ENCODE data around the gene PSEN1.

The PSEN1 gene

DNA sequence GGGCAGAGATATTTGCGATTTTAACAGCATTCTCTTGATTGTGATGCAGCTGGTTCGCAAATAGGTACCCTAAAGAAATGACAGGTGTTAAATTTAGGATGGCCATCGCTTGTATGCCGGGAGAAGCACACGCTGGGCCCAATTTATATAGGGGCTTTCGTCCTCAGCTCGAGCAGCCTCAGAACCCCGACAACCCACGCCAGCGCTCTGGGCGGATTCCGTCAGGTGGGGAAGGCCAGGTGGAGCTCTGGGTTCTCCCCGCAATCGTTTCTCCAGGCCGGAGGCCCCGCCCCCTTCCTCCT is 271 bp upstream of the PSEN1 start:
- no peak for DNase-seq (ENCODE audit: extremely low spot score)
- TF ChIP-seq, protein P1, sequence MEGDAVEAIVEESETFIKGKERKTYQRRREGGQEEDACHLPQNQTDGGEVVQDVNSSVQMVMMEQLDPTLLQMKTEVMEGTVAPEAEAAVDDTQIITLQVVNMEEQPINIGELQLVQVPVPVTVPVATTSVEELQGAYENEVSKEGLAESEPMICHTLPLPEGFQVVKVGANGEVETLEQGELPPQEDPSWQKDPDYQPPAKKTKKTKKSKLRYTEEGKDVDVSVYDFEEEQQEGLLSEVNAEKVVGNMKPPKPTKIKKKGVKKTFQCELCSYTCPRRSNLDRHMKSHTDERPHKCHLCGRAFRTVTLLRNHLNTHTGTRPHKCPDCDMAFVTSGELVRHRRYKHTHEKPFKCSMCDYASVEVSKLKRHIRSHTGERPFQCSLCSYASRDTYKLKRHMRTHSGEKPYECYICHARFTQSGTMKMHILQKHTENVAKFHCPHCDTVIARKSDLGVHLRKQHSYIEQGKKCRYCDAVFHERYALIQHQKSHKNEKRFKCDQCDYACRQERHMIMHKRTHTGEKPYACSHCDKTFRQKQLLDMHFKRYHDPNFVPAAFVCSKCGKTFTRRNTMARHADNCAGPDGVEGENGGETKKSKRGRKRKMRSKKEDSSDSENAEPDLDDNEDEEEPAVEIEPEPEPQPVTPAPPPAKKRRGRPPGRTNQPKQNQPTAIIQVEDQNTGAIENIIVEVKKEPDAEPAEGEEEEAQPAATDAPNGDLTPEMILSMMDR (IDR thresholded peaks at IDR 0.05; ENCODE audit: control extremely low read depth, extremely low read depth, low read depth, missing control alignments) = no peak
- CTCF ChIA-PET = interaction anchor here (1.3 kb wide), 1 partner anchor 21 kb away, joined by 4 read pairs; no protein-coding TSS in a partner anchor
- POLR2A ChIA-PET = interaction anchor here (0.6 to 1.3 kb wide), 7 partner anchors 77 to 1290 kb away, joined by 3 to 5 read pairs (median 3); partner anchors contain the start of genes RBM25, RIOX1 and SYNDIG1L

DNA sequence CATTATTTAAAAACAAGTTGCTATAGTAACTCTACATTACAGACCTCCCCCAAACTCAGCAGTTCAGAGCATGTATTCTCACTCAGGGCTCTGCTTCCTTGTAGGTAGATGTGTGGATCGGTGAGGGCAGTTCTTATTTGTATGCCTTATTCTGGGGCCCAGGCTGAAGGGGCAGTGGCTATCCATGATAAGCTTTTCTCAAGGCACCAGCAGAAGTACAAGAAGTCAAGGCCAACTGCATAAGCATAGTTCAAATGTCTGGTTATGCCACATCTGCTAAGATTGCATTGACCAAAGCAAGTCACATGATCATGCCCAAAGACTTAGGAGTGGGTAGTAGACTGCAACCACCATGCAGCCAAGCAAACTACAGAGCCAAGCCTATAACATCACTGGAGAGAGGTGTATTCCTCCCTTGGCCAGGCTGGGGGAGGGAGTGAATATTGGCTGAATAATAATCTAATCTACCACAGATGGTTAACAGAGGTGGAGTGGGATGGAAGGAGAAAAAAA is 4.6 kb downstream of the PSEN1 start:
- POLR2A ChIA-PET = no interaction called here
- DNase-seq (ENCODE audit: extremely low spot score) = no peak
- CTCF ChIA-PET = interaction anchor here (0.6 to 1.9 kb wide), 3 partner anchors 8 to 917 kb away, joined by 3 to 5 read pairs (median 3); no protein-coding TSS in a partner anchor
- TF ChIP-seq, protein P1 (IDR thresholded peaks at IDR 0.05; ENCODE audit: control extremely low read depth, extremely low read depth, low read depth, missing control alignments) = no peak

DNA sequence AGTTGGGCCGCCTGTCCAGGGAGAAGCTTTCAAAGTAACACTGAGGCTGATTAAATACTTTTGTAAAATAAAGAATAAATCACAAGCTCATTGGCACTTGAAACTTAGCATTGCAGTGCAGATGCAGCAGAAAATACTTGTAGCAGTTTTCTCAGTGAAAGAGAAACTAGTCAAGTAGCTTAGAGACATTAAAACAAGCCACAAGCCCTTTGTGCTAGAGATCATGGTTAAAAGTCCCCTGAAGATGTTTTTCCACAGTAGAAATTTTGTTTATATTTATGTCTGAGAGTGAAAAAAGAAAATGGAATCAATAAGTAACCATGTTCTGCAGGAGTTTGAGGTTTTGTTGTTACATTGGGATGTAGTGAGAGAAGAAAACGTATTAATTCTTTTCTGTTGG is 5.9 kb downstream of the PSEN1 start:
- POLR2A ChIA-PET = interaction anchor here (0.8 kb wide), 1 partner anchor 85 kb away, joined by 3 read pairs; no protein-coding TSS in a partner anchor
- peak; percentile 42 for DNase-seq (ENCODE audit: extremely low spot score)
- TF ChIP-seq, protein P1 (IDR thresholded peaks at IDR 0.05; ENCODE audit: control extremely low read depth, extremely low read depth, low read depth, missing control alignments) = no peak
- CTCF ChIA-PET = interaction anchor here (0.9 to 2.2 kb wide), 3 partner anchors 9 to 330 kb away, joined by 3 to 7 read pairs (median 5); no protein-coding TSS in a partner anchor

DNA sequence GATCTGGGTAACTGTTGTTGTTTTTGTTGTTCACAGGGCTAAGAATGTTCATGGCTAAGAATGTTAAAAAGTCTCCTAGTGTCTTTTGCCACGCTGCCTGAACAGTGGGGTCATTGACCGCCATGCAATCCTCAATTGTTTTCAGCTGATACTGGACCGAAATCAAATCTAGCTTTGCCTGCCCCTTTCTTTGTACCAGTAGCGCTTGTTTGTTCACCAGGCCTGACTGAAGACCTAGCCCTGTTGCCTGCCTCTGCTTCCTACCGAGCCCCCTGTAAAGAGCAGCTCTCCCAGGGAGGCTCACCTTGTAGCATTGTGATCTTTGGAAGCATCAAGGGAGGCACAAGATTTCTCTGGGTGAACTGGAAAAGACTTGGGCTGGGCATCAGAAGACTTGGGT is 6.7 kb downstream of the PSEN1 start:
- CTCF ChIA-PET = interaction anchor here (1.0 to 2.2 kb wide), 3 partner anchors 9 to 329 kb away, joined by 3 to 7 read pairs (median 5); no protein-coding TSS in a partner anchor
- DNase-seq (ENCODE audit: extremely low spot score) = no peak
- POLR2A ChIA-PET = no interaction called here

DNA sequence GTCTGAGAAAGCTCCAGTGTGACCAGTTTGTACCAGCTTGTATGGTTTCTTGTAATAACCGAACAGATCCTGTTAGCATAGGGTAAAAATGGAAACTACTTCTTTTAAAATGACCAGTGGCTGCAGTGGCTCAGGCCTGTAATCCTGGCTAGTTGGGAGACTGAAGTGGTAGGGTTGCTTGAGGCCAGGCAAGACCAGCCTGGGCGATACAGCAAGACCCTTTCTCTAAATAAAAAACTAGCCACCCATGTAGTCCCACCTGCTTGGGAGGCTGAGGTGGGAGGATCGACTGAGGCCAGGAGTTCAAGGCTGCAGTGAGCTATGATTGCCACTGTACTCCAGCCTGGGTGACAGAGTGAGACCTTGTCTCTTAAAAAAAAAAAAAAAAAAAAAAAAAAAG is 7.3 kb downstream of the PSEN1 start:
- ChIA-PET POLR2A (interaction anchor here (0.6 kb wide), 1 partner anchor 145 kb away, joined by 3 read pairs; no protein-coding TSS in a partner anchor), CTCF (interaction anchor here (1.1 to 2.2 kb wide), 2 partner anchors 8 to 12 kb away, joined by 3 to 7 read pairs; no protein-coding TSS in a partner anchor)
- DNase-seq (ENCODE audit: extremely low spot score) = no peak
- TF ChIP-seq, protein P1 (IDR thresholded peaks at IDR 0.05; ENCODE audit: control extremely low read depth, extremely low read depth, low read depth, missing control alignments) = no peak

More for the DNA sequence above, 6.7 kb downstream of the PSEN1 start:
- TF ChIP-seq, protein P1 (IDR thresholded peaks at IDR 0.05; ENCODE audit: control extremely low read depth, extremely low read depth, low read depth, missing control alignments) = no peak

DNA sequence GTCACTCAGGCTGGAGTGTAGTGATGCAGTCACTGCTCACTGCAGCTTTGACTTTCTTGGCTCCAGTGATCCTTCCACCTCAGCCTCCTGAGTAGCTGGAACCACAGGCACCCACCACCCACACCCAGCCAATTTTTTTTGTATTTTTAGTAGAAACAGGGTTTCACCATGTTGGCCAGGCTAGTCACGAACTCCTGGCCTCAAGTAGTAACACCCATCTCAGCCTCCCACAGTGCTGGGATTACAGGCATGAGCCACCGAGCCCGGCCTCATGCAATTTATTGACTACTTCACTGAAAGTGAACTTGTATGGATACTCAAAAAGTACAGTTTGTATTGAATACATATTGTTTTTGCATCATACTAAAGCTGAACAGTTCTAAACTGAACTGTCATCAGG is 9.1 kb downstream of the PSEN1 start:
- CTCF ChIA-PET = interaction anchor here (1.2 kb wide), 1 partner anchor 23 kb away, joined by 3 read pairs; no protein-coding TSS in a partner anchor
- POLR2A ChIA-PET = no interaction called here
- no peak for DNase-seq (ENCODE audit: extremely low spot score)
- TF ChIP-seq, protein P1 (IDR thresholded peaks at IDR 0.05; ENCODE audit: control extremely low read depth, extremely low read depth, low read depth, missing control alignments) = no peak
